NOMO-1 (cell line): Measurements from ENCODE around the gene TBX18.

Experiments used
- DNase-seq, 2 experiments: peaks; one replicate each; lab custom pipeline; 2025; ENCODE audit not compliant: unreplicated experiment in 2 of 2; lab: John Stamatoyannopoulos, UW

Gene TBX18

DNA sequence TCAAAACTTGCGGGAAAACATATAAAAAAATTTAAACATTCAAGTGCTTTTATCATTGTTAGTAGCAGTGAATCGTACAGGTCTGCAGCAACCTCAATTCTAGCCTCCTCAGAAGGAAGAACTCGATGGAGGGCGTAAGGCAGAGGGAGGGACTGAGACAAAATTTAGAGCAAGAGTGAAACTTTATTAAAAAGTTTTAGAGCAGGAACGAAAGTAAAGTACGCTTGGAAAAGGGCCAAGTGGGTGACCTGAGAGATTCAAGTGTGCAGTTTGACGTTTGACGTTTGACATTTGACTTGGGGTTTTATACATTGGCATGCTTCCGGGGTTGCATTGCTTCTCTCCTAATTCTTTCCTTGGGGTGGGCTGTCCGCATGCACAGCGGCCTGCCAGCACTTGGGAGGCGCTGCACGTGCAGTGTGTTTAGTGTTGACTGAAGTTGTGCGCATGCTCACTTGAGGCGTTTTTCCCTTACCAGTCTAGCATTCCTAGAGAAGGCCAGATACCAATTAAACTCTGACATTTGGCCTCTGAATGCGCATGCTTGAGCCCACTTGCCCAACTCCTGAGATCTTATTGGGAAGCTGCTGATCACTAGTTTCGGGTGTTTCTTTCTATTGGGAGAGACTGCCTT is 82.6 kb downstream of the TBX18 start:
- no peak for DNase-seq

DNA sequence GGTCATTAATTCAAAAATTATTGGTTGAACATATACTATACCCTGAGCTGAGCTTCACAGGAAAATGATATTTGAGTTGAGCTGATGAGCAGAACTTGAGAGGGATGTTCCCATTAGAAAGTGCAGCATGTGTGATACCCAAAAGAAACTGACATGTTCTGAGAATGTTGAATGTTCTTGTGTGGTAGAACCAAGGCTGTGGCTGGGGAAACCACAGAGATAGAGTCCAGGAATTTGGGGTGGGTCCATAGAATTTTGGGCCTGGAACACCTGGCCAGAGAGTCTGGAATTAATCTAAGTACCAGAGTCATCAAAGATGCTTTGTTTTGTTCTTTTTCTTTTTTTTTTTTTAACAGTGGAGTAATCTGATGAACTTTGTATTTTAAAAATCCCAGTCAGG is 88.7 kb downstream of the TBX18 start:
- no peak for DNase-seq

DNA sequence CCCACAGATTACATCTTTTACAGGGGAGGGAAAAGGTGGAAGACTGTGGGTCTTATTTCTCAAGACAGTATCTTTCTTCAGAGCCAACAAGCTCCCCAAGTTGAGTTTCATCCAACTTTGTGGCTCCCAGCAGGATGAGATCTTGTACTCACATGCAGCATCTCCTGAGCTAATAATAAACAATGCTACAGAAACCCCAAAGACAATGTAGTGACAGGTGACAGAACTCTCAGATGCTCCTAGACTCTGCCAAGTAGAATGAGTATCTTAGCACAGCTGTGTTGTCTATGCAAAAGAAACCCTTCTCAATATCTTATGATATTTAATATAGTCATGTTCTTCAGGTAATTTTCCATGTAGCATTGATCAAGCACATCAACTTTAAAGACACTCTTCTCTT is 90.0 kb downstream of the TBX18 start:
- DNase-seq: no peak

DNA sequence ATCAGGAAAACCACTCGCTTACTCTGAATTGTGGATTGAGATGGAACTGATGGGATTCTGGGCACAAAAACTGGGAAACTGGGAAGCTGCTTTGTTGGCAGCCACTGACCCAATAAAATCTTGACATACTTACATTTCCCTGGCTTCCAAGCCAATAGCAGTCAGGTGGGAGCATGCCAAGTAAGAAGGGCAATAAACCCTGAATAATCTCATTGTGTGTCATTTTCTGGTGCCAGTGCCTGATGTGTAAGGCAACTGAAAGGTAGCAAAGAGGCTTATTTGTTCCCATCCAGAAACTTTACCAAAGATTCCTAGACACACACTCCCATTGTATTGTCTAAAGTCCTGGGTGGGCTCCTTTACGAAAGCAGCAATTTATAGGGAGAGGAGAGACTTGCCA is 93.2 kb downstream of the TBX18 start:
- no peak for DNase-seq

DNA sequence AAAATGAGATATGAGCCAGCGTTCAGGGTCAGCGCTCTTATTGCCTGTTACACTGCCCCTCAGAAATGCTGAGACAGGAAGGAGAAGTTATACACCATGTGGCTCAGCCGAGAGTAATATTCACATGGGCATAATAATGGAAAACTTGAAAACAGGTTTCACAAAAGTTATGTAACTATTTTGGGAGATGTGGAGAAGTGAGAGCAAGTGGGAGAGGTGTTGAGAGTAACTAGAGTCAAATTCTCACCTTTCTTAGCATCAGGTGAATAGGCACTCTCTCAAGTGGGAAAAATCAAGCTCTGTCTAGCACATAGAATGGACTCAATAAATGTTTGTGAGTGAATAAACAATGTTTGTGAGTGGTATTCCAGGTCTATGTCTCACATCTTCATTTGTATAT is 94.5 kb downstream of the TBX18 start:
- no peak for DNase-seq

DNA sequence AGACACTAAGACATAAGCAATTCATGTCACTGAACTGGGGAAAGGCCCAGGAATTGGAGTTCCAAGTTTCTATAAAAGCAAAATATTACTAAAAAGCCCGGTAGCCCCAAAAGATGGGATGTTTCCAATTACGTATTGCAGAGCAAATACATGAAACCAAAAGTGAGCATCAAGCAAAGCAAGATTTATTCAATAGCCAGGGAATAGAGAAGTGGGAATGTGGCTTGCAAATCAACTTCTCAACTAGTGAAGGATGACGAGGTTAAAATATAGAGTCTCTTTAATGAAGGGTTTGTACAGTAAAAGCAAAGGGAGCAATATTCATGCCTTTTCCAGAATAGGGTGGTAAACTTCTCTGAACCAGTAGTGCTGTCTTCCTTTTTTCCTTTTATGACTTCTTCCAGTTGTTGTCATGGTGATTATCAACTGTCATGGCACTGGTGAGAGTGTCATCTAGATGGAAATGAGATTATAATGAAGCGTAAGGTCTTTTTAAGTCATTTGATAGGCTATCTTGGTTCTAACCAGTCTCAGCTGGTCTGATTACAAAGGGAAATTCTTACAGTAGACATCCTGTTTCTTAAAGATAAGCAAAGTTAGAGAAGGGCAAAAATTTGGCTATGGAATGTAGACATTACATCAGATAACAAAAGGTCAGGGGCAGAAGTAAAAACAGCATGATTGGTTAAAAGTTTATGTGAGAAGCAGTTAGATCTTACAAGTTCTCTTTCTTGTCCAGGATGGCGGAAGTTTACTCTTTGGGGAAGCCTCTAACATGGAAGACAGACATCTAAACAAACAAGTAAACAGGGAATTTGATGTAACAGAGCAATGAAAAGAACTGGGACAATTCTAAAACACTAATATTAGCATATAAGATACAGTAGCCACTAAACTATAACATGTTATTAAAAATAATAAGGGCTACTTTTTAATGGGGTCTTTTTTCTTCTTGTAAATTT is 96.9 kb downstream of the TBX18 start:
- DNase-seq: no peak

DNA sequence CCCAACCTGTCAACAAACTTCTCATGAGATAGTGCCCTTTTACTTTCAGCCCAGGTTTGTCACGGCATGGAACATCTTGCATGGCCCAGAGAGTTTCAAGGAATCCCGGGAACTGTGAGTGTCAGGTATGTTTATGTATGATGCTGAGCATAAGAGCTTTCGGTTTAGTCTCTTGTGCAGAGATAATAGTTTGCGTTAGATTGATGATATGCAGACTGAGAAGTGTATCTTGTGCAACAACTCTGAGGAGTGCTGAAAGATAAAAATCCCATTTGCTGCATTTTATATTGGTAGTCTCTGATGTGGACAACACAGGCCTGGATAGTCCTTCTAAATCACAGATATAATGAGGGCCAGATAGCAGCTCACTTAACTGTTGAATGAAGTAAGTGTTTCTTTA is 99.0 kb downstream of the TBX18 start:
- DNase-seq: no peak

DNA sequence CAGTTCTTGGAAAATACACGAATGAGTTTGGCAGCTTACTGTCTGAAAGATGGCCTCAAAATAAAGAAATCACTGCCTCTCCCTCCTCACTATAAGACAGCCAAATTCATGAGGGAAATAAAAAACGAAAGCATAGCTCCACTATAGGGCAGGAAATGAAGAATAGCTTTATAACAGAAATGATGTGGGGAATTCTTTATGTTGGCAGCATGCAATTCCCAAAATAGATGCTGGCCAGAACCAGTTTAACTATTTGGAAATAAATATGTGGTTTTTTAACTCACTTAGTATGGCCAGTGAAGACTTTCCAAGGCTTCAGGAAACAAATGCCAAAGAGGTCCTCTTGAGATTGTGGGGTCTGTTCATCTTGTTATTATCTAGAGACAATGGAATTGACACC is 100.5 kb downstream of the TBX18 start:
- no peak for DNase-seq

DNA sequence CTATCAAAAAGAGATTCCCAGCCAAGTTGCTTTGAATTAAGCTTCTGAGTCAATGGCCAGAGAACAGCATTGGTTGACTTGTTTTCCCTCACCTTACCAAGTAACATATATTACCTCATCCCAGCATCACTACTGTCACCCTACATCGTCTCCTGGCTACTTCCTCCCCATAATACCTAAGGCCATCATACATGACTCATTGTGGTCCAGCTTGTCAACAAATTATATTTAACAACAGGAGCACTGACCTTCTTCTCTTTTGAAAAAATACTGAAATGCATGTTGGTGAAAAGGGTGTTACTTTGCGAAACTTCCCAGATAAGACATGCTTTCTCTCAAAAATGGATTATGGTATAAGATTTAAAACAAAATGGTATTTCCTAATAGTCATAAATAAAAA is 106.9 kb downstream of the TBX18 start:
- DNase-seq: no peak

DNA sequence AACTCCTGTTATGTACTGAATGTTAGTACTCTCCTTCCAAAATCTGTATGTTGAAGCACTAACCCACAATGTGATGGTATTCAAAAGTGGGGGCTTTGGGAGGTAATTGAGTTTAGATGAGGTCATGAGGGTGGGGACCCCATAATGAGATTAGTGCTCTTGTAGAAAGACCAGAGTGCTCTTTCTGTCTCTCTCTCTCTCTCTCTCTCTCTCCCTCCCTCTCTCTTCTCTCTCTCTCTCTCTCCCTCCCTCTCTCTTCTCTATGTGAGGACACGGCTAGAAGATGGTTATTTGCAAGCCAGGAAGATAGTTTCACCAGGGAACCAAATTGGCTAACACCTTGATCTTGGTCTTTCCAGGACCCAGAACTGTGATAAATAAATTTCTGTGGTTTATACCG is 107.4 kb downstream of the TBX18 start:
- DNase-seq: no peak

DNA sequence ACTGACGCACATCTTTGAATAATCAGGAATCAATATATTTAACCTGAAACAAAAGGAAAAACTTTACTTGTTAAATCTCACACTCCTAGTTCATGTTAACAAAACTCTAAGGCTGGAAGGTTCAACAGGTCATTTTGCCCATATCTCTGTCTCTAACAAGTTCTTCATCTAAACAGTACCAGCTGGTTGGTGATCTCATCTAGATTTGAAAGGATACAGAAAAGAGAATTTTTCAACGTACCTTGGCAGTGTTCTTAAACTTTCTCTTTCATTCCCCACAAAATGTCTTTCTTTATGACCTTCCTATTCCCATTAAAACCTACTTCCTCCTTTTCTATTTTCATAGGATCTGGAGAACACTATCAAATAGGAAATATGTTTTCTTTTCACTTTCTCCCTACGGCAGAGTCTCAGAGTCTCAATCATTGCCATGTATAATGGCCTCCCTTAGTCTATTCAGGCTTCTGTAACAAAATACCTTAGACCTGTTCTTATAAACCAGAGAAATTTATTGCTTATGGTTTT is 111.3 kb downstream of the TBX18 start:
- DNase-seq: no peak

DNA sequence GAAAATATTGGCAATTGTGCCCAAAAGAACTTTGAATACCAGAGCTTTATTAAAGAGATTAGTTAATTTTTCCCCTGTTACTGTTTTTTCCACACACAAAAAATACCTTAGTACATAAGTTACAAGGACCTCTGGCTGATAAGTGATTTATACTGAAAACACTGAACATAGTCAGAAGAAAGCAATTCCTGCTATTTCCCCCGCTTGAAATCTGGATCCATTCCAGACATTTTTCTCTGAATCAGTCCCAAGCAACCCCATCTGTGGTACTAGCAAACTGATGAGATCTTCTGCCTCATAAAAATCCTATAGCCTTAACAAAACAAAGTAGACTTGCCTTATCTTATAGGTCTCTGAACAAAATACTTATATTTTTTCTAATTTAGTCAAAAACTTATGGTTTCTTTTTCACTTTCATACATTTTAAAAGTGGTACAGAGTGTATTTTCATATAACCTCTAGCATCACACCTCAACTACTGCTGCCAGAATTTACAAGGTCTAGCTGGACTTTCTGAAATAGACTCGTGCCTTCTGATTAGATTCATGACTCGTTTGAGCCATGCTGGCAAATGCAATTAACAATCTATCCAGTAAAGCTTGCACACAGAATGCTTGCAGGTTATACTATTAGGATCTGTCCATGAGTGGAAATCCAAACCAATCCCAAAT is 111.9 kb downstream of the TBX18 start:
- no peak for DNase-seq

DNA sequence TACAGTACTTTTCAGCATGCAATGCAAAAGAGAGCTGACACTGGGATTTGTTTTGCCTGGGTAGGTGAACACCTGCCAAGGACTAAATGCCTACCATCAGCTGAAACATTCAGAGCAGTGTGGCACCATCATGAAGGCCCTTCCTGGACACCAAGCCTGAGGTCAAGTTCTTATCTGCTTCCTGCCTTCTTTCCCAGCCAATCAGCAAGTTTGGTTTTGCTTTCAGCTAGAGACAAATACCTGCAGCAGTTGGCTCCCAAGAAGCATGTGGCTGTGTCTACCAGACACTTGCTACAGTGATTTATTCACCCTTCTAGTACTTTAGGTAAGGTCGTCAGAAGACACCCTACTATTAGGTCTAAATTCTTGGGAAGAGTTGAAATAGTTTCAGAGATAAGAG is 112.8 kb downstream of the TBX18 start:
- no peak for DNase-seq

DNA sequence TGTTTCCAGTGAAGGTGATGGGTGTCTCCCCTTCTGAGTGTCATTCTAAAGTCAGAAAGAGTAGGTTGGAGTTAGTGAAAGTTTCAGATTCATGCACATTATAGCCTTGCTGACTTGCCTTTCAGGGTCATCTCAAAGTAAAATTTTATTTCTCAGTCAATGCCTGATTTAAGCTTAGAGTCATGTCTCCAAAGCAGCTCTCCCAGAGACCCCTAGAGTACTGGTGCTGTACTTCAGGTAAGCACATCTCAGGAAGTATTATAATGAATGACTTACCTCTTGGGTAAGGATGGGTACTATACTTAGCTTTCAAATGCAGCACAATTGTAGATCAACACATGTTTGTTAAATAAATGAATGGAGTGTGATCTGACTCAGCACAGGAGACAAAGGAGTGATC is 116.0 kb downstream of the TBX18 start:
- no peak for DNase-seq

DNA sequence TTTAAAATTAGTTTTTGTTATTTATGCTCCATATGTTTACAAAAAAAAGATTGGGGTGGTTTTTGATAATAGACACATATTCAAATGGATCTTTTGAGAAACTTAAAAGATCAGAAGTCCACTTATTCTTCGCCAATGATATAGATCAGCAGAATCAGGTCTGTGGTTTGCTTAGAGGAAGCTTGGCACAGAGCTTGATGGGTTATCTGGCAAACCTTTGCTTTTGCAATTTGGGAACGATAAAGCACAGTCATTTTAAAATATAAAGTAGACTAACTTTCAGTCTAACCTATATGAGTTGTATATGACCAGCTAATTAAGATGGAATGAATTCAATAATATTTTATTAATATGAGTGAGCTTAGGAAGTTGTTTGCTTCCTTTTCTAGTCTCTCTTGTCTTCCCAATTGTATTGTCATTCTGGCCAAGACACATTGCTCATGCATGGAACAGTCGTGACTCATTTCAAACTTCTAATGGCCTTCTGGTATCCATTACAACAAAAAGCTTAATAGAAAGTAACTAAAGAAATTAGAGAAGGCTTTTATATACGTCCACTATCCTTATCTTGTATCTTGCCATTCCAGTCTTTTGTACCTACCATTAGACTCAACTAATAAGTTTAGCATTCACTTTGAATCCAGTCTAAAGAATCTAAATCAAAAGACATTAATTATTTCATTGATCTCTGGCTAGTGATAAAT is 118.7 kb downstream of the TBX18 start:
- DNase-seq: no peak

DNA sequence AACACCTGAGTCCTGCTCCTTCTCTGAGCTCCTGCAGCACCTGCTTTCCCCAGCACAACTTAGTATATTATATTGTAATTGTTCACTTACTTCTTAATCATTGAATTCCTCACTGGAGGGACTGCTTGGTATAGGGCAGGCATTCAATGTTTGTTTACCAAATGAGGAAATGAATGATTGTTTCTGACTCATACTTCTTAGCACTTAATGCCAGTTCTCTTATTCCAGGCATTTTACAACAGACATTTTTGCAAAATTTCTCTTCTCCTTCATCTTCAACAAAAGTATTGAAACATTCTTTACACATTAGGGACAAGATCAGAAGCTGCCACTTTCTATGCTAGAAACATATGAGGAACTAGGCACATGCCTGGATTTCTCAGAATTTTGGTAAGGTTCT is 119.4 kb downstream of the TBX18 start:
- peak in 1 of 2 experiments; percentile 35 for DNase-seq

DNA sequence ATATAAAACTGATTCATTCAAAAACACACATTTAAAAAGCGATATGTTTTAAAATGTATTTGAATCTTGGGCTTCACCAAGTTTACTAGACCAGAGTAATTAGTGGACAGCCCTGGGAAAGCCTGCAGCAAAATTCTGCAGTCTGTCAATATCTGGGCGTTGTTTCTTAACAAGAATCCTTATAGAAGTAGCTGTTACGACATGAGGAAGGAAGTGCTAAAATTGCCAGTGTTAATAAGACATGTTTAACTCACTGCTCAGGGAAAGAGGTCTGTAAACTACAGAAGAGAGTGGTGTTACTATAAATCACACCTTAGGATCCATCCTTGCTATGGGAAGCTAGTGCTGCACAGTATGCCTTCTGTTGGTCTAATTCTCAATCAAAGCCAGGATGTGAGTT is 120.6 kb downstream of the TBX18 start:
- peak; percentile 62 to 87 for DNase-seq

DNA sequence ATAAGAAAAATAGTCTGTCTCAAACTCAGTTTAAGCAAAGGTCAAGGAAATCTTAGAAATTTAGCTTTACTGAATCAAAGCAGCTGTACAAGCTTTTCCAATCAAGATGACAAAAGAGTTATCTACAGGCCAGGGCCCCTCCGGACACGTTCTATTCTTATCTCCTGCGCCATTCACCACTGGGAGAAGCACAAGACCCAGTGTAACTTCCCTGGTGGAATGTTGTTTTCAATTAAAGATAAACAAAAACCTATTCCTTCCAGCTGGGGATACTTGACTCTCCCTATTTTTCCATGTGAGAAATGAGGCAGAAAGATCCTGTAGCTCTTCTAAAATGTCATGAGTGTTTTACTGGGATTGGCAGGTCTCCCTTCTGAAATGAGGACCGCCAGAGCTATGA is 123.3 kb downstream of the TBX18 start:
- no peak for DNase-seq

DNA sequence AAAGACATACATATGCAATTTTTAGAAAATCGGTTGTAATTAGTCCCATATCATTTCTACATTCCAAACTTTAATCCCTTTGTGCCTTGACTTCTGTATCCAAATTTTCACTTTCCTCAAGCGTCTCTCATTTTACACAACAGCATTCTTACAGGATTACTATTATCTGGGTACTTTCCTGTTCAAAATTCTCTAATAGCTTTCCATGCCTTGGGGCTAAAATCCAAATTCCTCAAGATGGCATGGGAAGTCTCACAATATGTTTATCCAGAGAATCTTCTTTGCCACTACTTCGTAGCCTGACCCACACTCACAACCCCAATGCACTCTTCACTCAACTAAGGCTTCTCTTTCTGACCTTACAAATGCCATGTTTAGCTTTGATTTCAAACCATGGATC is 125.0 kb downstream of the TBX18 start:
- no peak for DNase-seq

DNA sequence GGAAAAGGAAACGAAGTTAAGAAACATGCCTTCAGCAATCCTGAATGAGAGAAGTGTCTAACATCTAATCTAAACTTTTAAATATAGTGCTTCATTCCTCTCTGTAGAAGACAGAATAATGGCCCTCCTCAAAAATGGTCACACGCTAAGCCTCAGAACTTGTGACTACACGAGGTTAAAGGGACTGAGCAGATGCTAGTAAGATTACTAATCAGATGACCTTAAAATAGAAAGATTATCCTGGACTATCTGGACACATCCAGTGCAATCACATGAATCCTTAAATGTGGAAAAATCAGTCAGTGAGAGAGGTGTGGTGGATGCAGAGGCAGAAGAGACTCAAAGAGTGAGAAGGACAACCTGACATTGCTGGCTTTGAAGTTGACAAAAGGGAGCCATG is 126.1 kb downstream of the TBX18 start:
- DNase-seq: no peak
